Astrocyte (in vitro differentiated cells and primary cell): ENCODE results near the gene PRXL2B.

Source experiments
- CTCF ChIP-seq: IDR thresholded peaks from 2 replicates; pipeline ENCODE4 v1.5.1; 2011; ENCODE audit warnings: low read depth, mild to moderate bottlenecking, inconsistent platforms, low read length, moderate library complexity; ENCODE audit not compliant: insufficient read depth
- EZH2 ChIP-seq: IDR thresholded peaks from 2 replicates; pipeline ENCODE4 v1.6.1; 2012; ENCODE audit warnings: mild to moderate bottlenecking, low read length, inconsistent platforms; ENCODE audit not compliant: insufficient read depth

DNA sequence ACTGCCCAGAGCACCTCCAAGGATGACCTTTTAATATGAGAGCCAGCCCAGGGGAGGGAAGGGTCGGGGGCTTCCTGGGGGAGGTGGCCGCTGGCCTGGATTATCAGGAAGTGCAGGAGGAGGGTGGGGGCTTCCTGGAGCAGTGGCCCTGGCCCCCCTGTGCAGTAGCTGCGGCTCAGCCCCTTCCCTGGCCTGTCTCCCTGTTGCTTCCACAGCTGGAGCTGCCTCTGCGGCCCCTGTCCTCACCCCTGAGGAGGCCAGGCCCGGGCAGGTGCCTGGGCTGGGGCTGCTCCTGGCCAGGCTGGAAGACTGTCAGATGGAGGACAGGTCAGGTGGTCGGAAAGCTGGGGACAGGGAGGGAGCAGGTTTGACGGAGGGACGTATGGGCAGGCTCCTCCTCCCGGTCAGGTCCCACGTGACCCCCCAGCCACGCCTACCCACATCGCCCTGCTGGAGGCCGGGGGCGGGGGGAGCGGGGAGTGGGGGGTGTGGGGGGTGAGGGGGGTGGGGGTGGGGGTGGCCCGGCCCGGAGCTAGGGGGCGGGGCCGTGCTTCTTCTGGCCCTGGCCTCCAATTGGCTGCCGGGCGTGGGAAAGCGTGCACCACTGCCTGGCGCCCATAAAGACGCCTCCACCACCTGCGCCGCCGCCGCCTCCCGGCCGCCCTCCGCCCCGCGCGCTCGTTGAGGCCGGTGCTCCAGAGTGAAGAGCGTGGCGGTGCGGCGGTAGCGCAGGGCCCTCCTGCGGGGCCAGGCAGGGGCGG, 40.6 kb upstream of the PRXL2B start:
- TF ChIP-seq CTCF (no peak), EZH2 (no peak)
